Measurements from ENCODE around the gene EDC4.

Gene EDC4

DNA sequence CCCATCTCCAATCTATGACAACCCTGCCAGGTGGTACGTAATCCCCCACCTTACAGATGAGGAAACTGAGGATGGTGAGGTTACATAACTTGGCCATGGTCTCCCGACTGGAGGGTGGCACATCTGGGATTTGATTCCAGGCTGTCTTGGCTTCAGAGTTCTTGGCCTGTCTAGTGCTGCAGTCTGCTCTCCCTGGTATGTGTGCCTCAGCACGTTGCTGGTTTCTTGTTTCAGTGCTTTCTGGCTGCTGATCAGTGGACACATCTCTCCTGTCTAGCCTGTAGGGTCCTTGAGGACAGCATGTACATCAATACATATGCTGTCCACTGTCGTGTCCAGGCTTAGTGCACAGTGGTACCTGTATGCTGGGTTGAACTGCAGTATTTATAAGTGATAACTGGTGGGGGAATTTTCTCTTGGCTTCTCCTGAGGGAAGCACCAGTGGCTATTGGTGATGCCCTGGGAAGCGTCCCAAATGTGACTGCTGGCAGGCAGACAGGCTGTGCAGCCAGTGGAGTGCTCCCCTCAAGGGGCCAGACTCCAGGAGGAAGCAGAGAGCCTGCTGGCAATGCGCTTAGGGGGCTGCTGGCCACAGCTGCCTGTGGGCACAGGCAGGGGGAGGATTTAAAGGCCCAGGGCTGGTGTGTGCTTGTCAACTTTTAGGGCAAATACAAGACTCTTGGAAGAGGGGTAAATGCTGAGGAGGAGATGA, 44.4 kb downstream of the EDC4 start:
- ATAC-seq (ENCODE audit: low read depth) (no peak), DNase-seq (ENCODE audit: low spot score in 2 of 2) (no peak)
- no peaks in the 10 kb centered on the region for H3K9me3 Mint-ChIP-seq
- no peak overlapping the region for H3K27ac Mint-ChIP-seq
- H3K27me3 Mint-ChIP-seq = no peaks in the 10 kb centered on the region
- peaks cover 17% of the 10 kb centered on the region for H3K4me1 Mint-ChIP-seq
- peaks cover 2% of the 10 kb centered on the region for H3K36me3 Mint-ChIP-seq
- H3K4me3 Mint-ChIP-seq = no peak overlapping the region

DNA sequence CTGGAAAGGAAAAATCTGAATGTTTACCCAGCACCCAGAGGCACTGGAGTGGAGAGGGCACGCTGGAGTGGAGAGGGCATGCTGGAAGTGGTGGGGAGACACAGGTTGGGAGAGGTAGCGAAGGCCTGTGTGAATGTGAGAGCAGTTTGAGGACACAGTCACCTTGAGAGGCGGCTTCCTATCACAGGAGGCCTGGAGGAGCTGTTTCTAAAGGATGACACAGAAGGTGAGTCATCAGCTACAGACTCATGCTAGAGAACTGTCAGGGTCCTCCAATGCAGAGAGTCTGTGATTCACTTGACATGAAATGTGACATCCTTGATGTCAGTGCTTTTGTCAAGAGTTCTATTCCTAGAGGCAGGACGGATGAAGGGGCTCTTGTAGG, 45.0 kb downstream of the EDC4 start:
- ATAC-seq (ENCODE audit: low read depth) (no peak), DNase-seq (ENCODE audit: low spot score in 2 of 2) (no peak)
- Mint-ChIP-seq H3K9me3 (no peaks in the 10 kb centered on the region), H3K4me3 (no peak overlapping the region), H3K27me3 (no peaks in the 10 kb centered on the region), H3K36me3 (peaks cover 2% of the 10 kb centered on the region), H3K27ac (no peak overlapping the region), H3K4me1 (peaks cover 18% of the 10 kb centered on the region)

DNA sequence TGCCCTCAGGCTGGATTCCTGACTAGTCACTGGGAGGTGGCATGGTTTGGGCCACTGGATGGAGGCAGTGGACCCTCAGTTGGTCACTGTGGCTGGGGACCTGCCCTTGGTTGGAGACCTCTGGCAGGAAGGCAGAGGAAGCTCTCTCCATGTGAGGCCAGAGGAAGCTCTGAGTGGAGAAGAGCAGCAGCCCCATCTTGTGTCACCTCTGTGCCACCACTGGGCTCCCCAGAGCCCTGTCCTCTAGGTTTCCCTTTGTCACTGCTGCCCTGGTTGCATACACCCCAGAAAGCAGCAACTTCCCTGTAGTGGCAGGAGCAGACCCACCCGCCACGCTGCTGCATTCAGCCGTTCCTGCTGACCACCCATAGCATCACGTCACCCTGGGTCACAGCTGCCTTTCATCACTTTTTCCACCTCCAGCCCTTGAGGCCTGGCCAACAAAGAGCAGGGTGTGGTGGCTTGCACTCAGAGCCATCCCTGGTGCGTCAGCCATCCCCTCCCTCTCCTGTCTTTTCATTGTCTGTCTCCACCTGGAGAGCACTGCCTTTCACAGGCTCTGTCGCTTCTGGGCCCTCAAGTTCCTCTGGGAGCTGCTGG, 46.9 kb downstream of the EDC4 start:
- Mint-ChIP-seq H3K4me1 (peaks cover 20% of the 10 kb centered on the region), H3K27ac (no peak overlapping the region), H3K4me3 (no peak overlapping the region), H3K27me3 (no peaks in the 10 kb centered on the region), H3K36me3 (peaks cover 2% of the 10 kb centered on the region), H3K9me3 (no peaks in the 10 kb centered on the region)
- no peak for DNase-seq (ENCODE audit: low spot score in 2 of 2)
- no peak for ATAC-seq (ENCODE audit: low read depth)

GRCh38 chr16:67922221-67922620, 49.4 kb downstream of the EDC4 start:
- H3K4me3 Mint-ChIP-seq = no peak overlapping the region
- no peaks in the 10 kb centered on the region for H3K9me3 Mint-ChIP-seq
- DNase-seq (ENCODE audit: low spot score in 2 of 2) = no peak
- H3K27me3 Mint-ChIP-seq = no peaks in the 10 kb centered on the region
- peaks cover 26% of the 10 kb centered on the region for H3K4me1 Mint-ChIP-seq
- H3K27ac Mint-ChIP-seq = peak overlapping the region; percentile 20
- no peak for ATAC-seq (ENCODE audit: low read depth)
- no peaks in the 10 kb centered on the region for H3K36me3 Mint-ChIP-seq

- H3K4me3 Mint-ChIP-seq = no peak overlapping the region
- H3K27me3 Mint-ChIP-seq = no peaks in the 10 kb centered on the region
- ATAC-seq (ENCODE audit: low read depth) (no peak), DNase-seq (ENCODE audit: low spot score in 2 of 2) (no peak)
- H3K9me3 Mint-ChIP-seq = no peaks in the 10 kb centered on the region
- no peaks in the 10 kb centered on the region for H3K36me3 Mint-ChIP-seq
- H3K27ac Mint-ChIP-seq = peak overlapping the region; percentile 20
- peaks cover 21% of the 10 kb centered on the region for H3K4me1 Mint-ChIP-seq
These were observed 49.9 kb downstream of the EDC4 start for GRCh38 chr16:67922740-67923139.

GRCh38 chr16:67923414-67924116, 50.7 kb downstream of the EDC4 start:
- H3K36me3 Mint-ChIP-seq = peaks cover 3% of the 10 kb centered on the region
- no peak overlapping the region for H3K27ac Mint-ChIP-seq
- H3K9me3 Mint-ChIP-seq = no peaks in the 10 kb centered on the region
- H3K4me3 Mint-ChIP-seq = no peak overlapping the region
- no peak for ATAC-seq (ENCODE audit: low read depth)
- H3K4me1 Mint-ChIP-seq = peaks cover 21% of the 10 kb centered on the region
- H3K27me3 Mint-ChIP-seq = no peaks in the 10 kb centered on the region
- DNase-seq (ENCODE audit: low spot score in 2 of 2) = no peak

DNA sequence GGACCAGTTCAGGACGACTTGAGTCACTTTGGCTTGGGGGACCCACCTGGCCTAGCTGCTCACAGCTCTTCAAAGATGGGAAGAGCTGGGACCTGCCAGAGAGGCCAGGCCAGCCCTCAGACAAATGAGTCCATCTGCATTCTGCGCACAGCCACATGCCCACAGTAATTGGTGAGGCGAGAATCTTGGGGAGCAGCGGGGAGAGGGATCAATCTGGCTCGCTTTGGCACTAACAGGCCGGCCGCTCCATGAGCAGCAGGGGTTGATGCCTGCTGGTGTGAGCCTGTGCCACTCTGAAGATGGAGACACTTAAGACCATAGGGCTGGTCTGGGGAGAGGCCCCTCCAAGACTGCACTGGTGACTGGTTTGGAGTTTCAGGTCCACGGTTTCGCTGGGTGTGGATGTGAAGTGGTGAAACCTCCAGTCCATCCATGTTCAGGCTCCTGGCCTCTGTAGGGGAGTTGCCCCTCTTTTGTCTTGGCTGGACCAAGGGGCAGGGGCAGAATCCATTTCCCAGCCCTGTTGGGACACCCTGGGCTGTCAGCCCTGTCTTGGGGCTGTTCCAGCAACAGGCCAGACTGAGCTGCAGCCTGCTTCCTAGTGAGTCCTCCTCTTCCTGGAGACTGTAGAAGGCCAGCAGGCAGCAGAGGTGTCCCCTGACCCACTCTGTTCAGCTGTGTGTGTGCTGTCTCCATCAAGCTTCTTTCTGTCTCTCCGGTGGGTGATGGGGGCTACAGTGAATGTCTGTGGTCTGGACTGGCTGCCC, 51.5 kb downstream of the EDC4 start:
- DNase-seq (ENCODE audit: low spot score in 2 of 2) (no peak), ATAC-seq (ENCODE audit: low read depth) (no peak)
- Mint-ChIP-seq H3K9me3 (no peaks in the 10 kb centered on the region), H3K27me3 (no peaks in the 10 kb centered on the region), H3K4me3 (no peak overlapping the region), H3K4me1 (peaks cover 22% of the 10 kb centered on the region), H3K36me3 (peaks cover 3% of the 10 kb centered on the region), H3K27ac (no peak overlapping the region)

GRCh38 chr16:67926181-67926750, 53.4 kb downstream of the EDC4 start:
- no peak overlapping the region for H3K27ac Mint-ChIP-seq
- no peak overlapping the region for H3K4me3 Mint-ChIP-seq
- peaks cover 3% of the 10 kb centered on the region for H3K36me3 Mint-ChIP-seq
- H3K27me3 Mint-ChIP-seq = no peaks in the 10 kb centered on the region
- no peak for ATAC-seq (ENCODE audit: low read depth)
- no peak for DNase-seq (ENCODE audit: low spot score in 2 of 2)
- no peaks in the 10 kb centered on the region for H3K9me3 Mint-ChIP-seq
- H3K4me1 Mint-ChIP-seq = peaks cover 22% of the 10 kb centered on the region

DNA sequence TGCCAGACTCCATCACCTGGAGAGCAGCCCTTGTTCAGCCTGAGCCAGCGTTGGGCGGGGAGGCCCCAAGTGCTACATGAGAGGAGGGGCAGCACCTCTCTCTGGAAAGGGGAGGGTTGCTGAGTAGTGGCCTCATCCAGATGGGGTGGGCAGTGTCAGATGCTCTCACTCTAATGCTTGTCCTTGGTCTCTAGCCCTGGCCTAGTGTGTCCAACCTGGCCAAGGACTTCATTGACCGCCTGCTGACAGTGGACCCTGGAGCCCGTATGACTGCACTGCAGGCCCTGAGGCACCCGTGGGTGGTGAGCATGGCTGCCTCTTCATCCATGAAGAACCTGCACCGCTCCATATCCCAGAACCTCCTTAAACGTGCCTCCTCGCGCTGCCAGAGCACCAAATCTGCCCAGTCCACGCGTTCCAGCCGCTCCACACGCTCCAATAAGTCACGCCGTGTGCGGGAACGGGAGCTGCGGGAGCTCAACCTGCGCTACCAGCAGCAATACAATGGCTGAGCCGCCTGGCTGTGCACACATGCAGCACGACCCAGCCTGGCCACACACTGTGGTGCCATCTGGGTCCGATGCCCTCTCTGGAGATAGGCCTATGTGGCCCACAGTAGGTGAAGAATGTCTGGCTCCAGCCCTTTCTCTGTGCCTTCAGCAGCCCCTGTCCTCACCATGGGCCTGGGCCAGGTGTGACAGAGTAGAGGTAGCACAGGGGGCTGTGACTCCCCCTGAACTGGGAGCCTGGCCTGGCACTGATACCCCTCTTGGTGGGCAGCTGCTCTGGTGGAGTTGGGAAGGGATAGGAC, 54.5 kb downstream of the EDC4 start:
- Mint-ChIP-seq H3K4me1 (peaks cover 21% of the 10 kb centered on the region), H3K9me3 (no peaks in the 10 kb centered on the region), H3K27ac (no peak overlapping the region), H3K27me3 (no peaks in the 10 kb centered on the region), H3K36me3 (peaks cover 3% of the 10 kb centered on the region), H3K4me3 (no peak overlapping the region)
- DNase-seq (ENCODE audit: low spot score in 2 of 2) (no peak), ATAC-seq (ENCODE audit: low read depth) (no peak)

- no peak overlapping the region for H3K4me3 Mint-ChIP-seq
- peak overlapping the region; percentile 31 for H3K27ac Mint-ChIP-seq
- H3K9me3 Mint-ChIP-seq = no peaks in the 10 kb centered on the region
- peaks cover 19% of the 10 kb centered on the region for H3K4me1 Mint-ChIP-seq
- ATAC-seq (ENCODE audit: low read depth) (no peak), DNase-seq (ENCODE audit: low spot score in 2 of 2) (no peak)
- H3K27me3 Mint-ChIP-seq = no peaks in the 10 kb centered on the region
- peaks cover 3% of the 10 kb centered on the region for H3K36me3 Mint-ChIP-seq
These were observed 55.3 kb downstream of the EDC4 start for GRCh38 chr16:67928147-67928546.

DNA sequence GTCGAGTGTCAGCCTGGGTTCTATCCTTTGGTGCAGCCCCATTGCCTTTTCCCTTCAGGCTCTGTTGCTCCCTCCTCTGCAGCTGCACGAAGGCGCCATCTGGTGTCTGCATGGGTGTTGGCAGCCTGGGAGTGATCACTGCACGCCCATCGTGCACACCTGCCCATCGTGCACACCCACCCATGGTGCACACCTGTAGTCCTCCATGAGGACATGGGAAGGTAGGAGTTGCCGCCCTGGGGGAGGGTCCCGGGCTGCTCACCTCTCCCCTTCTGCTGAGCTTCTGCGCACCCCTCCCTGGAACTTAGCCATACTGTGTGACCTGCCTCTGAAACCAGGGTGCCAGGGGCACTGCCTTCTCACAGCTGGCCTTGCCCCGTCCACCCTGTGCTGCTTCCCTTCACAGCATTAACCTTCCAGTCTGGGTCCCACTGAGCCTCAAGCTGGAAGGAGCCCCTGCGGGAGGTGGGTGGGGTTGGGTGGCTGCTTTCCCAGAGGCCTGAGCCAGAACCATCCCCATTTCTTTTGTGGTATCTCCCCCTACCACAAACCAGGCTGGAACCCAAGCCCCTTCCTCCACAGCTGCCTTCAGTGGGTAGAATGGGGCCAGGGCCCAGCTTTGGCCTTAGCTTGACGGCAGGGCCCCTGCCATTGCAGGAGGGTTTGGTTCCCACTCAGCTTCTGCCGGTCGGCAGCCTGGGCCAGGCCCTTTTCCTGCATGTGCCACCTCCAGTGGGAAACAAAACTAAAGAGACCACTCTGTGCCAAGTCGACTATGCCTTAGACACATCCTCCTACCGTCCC, 55.9 kb downstream of the EDC4 start:
- peaks cover 19% of the 10 kb centered on the region for H3K4me1 Mint-ChIP-seq
- H3K4me3 Mint-ChIP-seq = no peak overlapping the region
- H3K27ac Mint-ChIP-seq = peak overlapping the region; percentile 31
- DNase-seq (ENCODE audit: low spot score in 2 of 2) (peak; percentile 72 to 74), ATAC-seq (ENCODE audit: low read depth) (peak; percentile 89)
- no peaks in the 10 kb centered on the region for H3K9me3 Mint-ChIP-seq
- H3K36me3 Mint-ChIP-seq = peaks cover 6% of the 10 kb centered on the region
- H3K27me3 Mint-ChIP-seq = no peaks in the 10 kb centered on the region

- Mint-ChIP-seq H3K4me1 (peaks cover 22% of the 10 kb centered on the region), H3K36me3 (peaks cover 13% of the 10 kb centered on the region), H3K27me3 (no peaks in the 10 kb centered on the region), H3K4me3 (no peak overlapping the region), H3K27ac (no peak overlapping the region), H3K9me3 (no peaks in the 10 kb centered on the region)
- ATAC-seq (ENCODE audit: low read depth) (no peak), DNase-seq (ENCODE audit: low spot score in 2 of 2) (no peak)
These were observed 57.3 kb downstream of the EDC4 start for GRCh38 chr16:67930191-67930590.

Measured in memory B cell (primary cell).